Peyer's patch (tissue), 4 donors: Measurements from ENCODE around the gene CHKA. TPM values are rescaled to one million over a fixed set of nuclear protein-coding genes. Genes with fewer than 3 reads are reported as not detected.

Source experiments
- DNase-seq, 3 donors: peaks; one replicate each; pipeline ENCODE4 v3.0.0-alpha.2; 2017 to 2019
- H3K27ac ChIP-seq, 4 donors: fragments of 200-600 bp; sonication (generic); one replicate each; pipeline ENCODE4 v1.5.1; 2016 to 2019
- H3K27me3 ChIP-seq, 2 donors: fragments of 200-600 bp; sonication (generic); one replicate each; pipeline ENCODE4 v1.5.1; 2019
- H3K36me3 ChIP-seq, 3 donors: fragments of 200-600 bp; sonication (generic); one replicate each; pipeline ENCODE4 v1.5.1; 2016 to 2019
- H3K4me1 ChIP-seq, 4 donors: fragments of 200-600 bp; sonication (generic); one replicate each; pipeline ENCODE4 v1.5.1; 2016 to 2019
- H3K4me3 ChIP-seq, 4 donors: fragments of 200-600 bp; sonication (generic); 1 replicate in 3 of 4; 2 replicates in 1 of 4; pipeline ENCODE4 v1.5.1; 2016 to 2019; ENCODE audit warnings: mild to moderate bottlenecking in 1 of 4
- H3K9me3 ChIP-seq, 4 donors: fragments of 200-600 bp; sonication (generic); one replicate each; pipeline ENCODE4 v1.5.1; 2016 to 2019; ENCODE audit warnings: mild to moderate bottlenecking in 1 of 4
- CTCF ChIP-seq, 6 experiments: fragments of 450-650 bp in 4 of 6; fragments of 200-600 bp in 2 of 6; sonication (generic) in 1 of 6; IDR thresholded peaks; one replicate each; pipeline ENCODE4 v1.5.1; 2017 to 2019; ENCODE audit warnings: antibody characterized with exemption in 6 of 6, mild to moderate bottlenecking in 3 of 6, moderate library complexity in 1 of 6
- POLR2A ChIP-seq, 2 donors: fragments of 450-650 bp; IDR thresholded peaks; one replicate each; pipeline ENCODE4 v1.5.1; 2017; ENCODE audit warnings: antibody characterized with exemption in 2 of 2, mild to moderate bottlenecking in 2 of 2, moderate library complexity in 2 of 2
- total RNA-seq, 4 donors: library from RNA; depleted of rRNA; stranded (reverse); fragments of >200 nt; gene quantifications; one replicate each; pipeline ENCODE4 v1.1.0, GENCODE V29; 2016

Gene CHKA
- total RNA-seq, 4 donors from 2014 or later, result 41.3 to 179 (median 130) TPM

GRCh38 chr11:68148071-68148805, 27.1 kb upstream of the CHKA start:
- peaks cover 0 to 29% (median 6%) of the 10 kb centered on the region in 4 donors for H3K4me1 ChIP-seq
- no peak overlapping the region for H3K27ac ChIP-seq
- no peaks in the 10 kb centered on the region for H3K9me3 ChIP-seq
- no peaks in the 10 kb centered on the region for H3K36me3 ChIP-seq
- H3K4me3 ChIP-seq, result no peak overlapping the region
- no peak for DNase-seq
- TF ChIP-seq POLR2A (IDR thresholded peaks at IDR 0.05) (no peak), CTCF (IDR thresholded peaks at IDR 0.05) (no peak)
- H3K27me3 ChIP-seq, result no peaks in the 10 kb centered on the region

GRCh38 chr11:68146704-68147474, 25.7 kb upstream of the CHKA start:
- TF ChIP-seq CTCF (IDR thresholded peaks at IDR 0.05) (no peak), POLR2A (IDR thresholded peaks at IDR 0.05) (peak; percentile 74 to 84)
- Histone ChIP-seq H3K4me1 (peaks cover 4 to 29% (median 6%) of the 10 kb centered on the region in 4 donors), H3K4me3 (no peak overlapping the region), H3K36me3 (no peaks in the 10 kb centered on the region), H3K27me3 (no peaks in the 10 kb centered on the region), H3K27ac (peak overlapping the region in 3 of 4 donors; percentile 84 to 98 (median 92)), H3K9me3 (no peaks in the 10 kb centered on the region)
- DNase-seq, result peak in 2 of 3 donors; percentile 82 to 86

- DNase-seq, result peak; percentile 42 to 97 (median 96)
- H3K36me3 ChIP-seq, result no peaks in the 10 kb centered on the region
- no peaks in the 10 kb centered on the region for H3K9me3 ChIP-seq
- TF ChIP-seq POLR2A (IDR thresholded peaks at IDR 0.05) (peak; percentile 63 to 83), CTCF (IDR thresholded peaks at IDR 0.05) (no peak)
- no peaks in the 10 kb centered on the region for H3K27me3 ChIP-seq
- H3K4me1 ChIP-seq, result peaks cover 5 to 29% (median 7%) of the 10 kb centered on the region in 4 donors
- H3K4me3 ChIP-seq, result no peak overlapping the region
- peak overlapping the region in 3 of 4 donors; percentile 84 to 98 (median 92) for H3K27ac ChIP-seq
These were observed 24.9 kb upstream of the CHKA start for GRCh38 chr11:68146010-68146540.

- Histone ChIP-seq H3K27me3 (no peaks in the 10 kb centered on the region), H3K4me3 (no peak overlapping the region), H3K4me1 (peaks cover 5 to 29% (median 7%) of the 10 kb centered on the region in 4 donors), H3K36me3 (no peaks in the 10 kb centered on the region), H3K9me3 (no peaks in the 10 kb centered on the region), H3K27ac (peak overlapping the region in 3 of 4 donors; percentile 63 to 98 (median 92))
- TF ChIP-seq POLR2A (IDR thresholded peaks at IDR 0.05) (no peak), CTCF (IDR thresholded peaks at IDR 0.05) (no peak)
- peak in 1 of 3 donors; percentile 70 for DNase-seq
These were observed 24.1 kb upstream of the CHKA start for GRCh38 chr11:68145120-68145866.

- peaks cover 5 to 26% (median 7%) of the 10 kb centered on the region in 4 donors for H3K4me1 ChIP-seq
These were observed 22.1 kb upstream of the CHKA start for GRCh38 chr11:68143310-68143689.

More at GRCh38 chr11:68143310-68143689, 22.1 kb upstream of the CHKA start:
- no peaks in the 10 kb centered on the region for H3K27me3 ChIP-seq
- H3K36me3 ChIP-seq, result no peaks in the 10 kb centered on the region
- TF ChIP-seq CTCF (IDR thresholded peaks at IDR 0.05) (no peak), POLR2A (IDR thresholded peaks at IDR 0.05) (no peak)
- no peak for DNase-seq
- H3K9me3 ChIP-seq, result no peaks in the 10 kb centered on the region
- no peak overlapping the region for H3K4me3 ChIP-seq
- no peak overlapping the region for H3K27ac ChIP-seq
